Measurements from ENCODE around the gene GCK. TPM values are rescaled to one million over a fixed set of nuclear protein-coding genes. Genes with fewer than 3 reads are reported as not detected.

Gene GCK
- total RNA-seq, 1 donor from 2014 or later: 1.7 TPM

DNA sequence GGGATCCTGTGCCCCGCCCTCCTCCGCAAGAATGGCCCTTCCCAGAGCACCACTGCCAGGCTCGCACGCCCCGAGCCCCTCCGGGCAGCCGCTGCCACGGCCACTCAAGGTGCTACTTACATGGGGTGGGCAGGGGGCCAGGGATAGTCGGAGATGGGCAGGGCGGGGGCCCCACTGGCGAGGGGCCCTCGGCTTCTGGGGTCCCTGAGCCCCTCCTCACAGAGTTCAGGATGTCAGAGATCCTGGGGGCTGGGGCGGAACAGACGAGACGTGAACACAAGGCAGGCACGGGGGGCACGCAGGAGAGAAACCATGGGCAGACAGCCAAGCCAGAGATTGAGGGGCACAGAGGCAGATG is 37.1 kb upstream of the GCK start:
- intact Hi-C loops (cut with DNase I): no loop called here
- H3K27ac ChIP-seq: no peak overlapping the region

DNA sequence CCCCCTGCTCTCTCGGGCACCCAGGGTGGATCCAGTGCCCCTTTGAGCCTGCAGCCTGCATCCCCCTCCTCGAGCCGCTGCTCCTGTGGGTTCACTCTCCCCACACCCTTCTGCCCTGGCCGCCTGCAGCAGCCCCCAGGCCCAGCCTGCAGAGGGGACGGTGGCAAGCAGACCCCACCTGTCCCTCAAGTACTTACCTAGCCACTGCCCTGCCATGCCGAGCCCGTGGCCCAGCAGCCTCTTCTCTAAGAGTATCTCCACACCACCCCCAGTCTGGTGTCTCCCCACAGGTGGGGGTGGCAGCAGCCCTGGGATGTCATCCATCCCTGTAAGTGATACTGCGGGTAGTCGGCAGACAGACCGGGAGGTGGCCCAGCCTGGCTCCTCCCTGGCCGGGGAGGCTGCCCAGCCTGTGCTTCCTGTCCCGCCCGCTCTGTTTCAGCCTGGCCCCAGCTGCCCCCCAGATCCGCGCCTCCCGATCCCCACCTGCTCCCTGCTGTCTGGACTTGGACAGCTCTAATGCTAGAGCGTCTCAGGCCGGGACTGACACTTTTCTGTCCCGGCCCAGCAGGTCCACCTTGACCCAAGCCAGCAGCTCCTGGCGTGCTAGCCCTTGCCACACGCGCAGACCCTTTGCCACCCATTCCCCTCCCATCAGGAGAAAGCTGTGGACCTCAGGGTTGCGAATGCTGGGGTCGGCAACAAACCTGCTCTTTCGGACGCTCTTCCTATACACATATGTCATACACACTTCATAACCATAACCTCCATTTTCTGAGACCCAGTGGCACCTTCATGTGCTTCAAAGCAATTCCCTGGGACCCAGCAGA is 36.5 kb upstream of the GCK start:
- Histone ChIP-seq H3K4me1 (no peaks in the 10 kb centered on the region), H3K9me3 (no peaks in the 10 kb centered on the region), H3K27me3 (peaks cover 5% of the 10 kb centered on the region), H3K4me3 (no peak overlapping the region), H3K36me3 (no peaks in the 10 kb centered on the region), H3K27ac (no peak overlapping the region)
- DNase-seq (ENCODE audit: extremely low spot score in 2 of 2): no peak
- TF ChIP-seq, protein P1, sequence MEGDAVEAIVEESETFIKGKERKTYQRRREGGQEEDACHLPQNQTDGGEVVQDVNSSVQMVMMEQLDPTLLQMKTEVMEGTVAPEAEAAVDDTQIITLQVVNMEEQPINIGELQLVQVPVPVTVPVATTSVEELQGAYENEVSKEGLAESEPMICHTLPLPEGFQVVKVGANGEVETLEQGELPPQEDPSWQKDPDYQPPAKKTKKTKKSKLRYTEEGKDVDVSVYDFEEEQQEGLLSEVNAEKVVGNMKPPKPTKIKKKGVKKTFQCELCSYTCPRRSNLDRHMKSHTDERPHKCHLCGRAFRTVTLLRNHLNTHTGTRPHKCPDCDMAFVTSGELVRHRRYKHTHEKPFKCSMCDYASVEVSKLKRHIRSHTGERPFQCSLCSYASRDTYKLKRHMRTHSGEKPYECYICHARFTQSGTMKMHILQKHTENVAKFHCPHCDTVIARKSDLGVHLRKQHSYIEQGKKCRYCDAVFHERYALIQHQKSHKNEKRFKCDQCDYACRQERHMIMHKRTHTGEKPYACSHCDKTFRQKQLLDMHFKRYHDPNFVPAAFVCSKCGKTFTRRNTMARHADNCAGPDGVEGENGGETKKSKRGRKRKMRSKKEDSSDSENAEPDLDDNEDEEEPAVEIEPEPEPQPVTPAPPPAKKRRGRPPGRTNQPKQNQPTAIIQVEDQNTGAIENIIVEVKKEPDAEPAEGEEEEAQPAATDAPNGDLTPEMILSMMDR (IDR thresholded peaks at IDR 0.05): no peak
- TF ChIP-seq POLR2AphosphoS5 (IDR thresholded peaks at IDR 0.05; ENCODE audit: insufficient read depth in 1 of 2, low read depth in 1 of 2): no peak
- no peak for TF ChIP-seq POLR2A (IDR thresholded peaks at IDR 0.05)
- intact Hi-C loops (cut with DNase I): no loop called here

More for the DNA sequence above, 37.1 kb upstream of the GCK start:
- Histone ChIP-seq H3K4me1 (no peaks in the 10 kb centered on the region), H3K9me3 (no peaks in the 10 kb centered on the region), H3K36me3 (no peaks in the 10 kb centered on the region), H3K27me3 (peaks cover 5% of the 10 kb centered on the region), H3K4me3 (no peak overlapping the region)
- no peak for DNase-seq (ENCODE audit: extremely low spot score in 2 of 2)
- no peak for TF ChIP-seq POLR2AphosphoS5 (IDR thresholded peaks at IDR 0.05; ENCODE audit: insufficient read depth in 1 of 2, low read depth in 1 of 2)
- TF ChIP-seq POLR2A (IDR thresholded peaks at IDR 0.05): no peak
- TF ChIP-seq, protein P1 (IDR thresholded peaks at IDR 0.05): no peak

DNA sequence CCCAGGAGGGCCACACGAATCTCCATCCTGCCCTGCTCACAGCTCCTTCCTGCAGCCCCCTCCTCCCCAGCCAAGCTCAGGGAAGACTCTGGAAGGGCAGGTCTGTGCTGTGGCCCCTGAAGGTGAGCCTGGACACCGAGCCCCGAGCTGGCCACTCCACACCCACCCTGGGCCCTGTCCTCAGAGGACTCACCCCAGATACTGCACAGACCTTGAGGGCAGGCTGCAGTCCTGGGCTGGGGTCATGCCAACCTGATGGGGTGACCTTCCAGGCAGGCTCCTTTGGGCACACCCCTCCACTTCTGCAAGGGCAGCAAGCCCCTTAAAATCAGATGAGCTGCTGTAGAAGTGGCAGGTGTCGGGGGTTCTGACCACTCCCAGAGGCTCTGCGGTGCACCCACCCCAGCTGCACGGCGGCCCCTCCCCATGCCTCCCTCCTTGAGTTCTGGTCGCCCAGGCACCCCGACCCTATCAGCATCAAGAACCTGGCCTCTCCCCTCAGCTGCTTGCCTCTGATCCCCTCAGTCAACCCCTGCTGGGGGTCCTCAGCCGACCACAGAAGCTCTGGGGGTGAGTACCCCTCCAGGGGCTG is 35.8 kb upstream of the GCK start:
- Histone ChIP-seq H3K9me3 (no peaks in the 10 kb centered on the region), H3K36me3 (no peaks in the 10 kb centered on the region), H3K27ac (no peak overlapping the region), H3K27me3 (peaks cover 5% of the 10 kb centered on the region), H3K4me3 (no peak overlapping the region), H3K4me1 (no peaks in the 10 kb centered on the region)
- TF ChIP-seq, protein P1 (IDR thresholded peaks at IDR 0.05): no peak
- no peak for DNase-seq (ENCODE audit: extremely low spot score in 2 of 2)
- intact Hi-C loops (cut with DNase I): no loop called here

DNA sequence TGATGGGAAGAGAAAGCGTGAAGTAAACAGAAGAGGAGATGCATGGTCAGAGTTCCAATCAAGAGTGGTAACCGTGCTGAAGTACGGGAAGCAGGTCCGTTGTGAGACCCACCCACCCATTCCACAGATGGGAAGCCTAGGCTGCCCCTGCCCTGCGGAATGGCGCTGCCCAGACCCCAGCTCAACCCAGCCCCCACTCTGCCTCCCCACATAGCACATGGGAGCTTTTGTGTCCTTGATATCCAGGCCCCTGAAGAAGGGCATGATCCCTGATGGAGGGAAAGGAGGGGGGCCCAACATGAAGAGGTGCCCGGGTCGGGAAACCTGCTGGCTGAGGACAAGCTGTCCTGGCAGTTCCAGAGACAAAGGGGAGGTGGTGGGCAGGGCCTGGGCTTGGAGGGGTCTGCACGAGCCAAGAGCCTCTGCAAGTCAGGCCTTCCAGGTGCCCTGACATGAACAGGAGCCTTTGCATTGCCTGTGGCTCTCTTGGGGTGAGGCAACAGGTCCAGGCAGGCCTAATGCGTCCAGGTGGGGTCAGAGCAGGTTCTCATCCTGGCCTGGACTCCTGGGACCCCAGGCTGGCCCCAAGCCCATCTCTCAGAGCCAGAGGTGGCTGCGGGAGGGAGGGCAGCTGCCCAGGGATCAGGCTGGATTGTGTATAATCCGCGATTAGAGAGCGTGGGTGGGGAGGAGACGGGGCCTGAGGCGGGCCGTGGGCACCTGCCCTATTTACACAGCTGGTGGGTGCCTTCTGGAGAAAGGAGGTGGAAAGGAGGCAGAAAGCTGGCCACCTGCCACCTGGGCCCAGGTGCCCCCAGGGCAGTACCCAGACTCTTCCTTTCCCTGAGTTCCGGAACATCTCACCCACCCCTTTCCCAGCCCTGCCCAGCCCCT is 35.1 kb upstream of the GCK start:
- Histone ChIP-seq H3K9me3 (no peaks in the 10 kb centered on the region), H3K4me3 (no peak overlapping the region), H3K27me3 (peaks cover 5% of the 10 kb centered on the region), H3K4me1 (no peaks in the 10 kb centered on the region), H3K36me3 (no peaks in the 10 kb centered on the region), H3K27ac (no peak overlapping the region)
- no peak for DNase-seq (ENCODE audit: extremely low spot score in 2 of 2)
- TF ChIP-seq POLR2A (IDR thresholded peaks at IDR 0.05) (no peak), POLR2AphosphoS5 (IDR thresholded peaks at IDR 0.05; ENCODE audit: insufficient read depth in 1 of 2, low read depth in 1 of 2) (no peak)
- TF ChIP-seq, protein P1 (IDR thresholded peaks at IDR 0.05): no peak
- intact Hi-C loops (cut with DNase I): no loop called here

Measured in vagina (tissue), 2 donors.